SK-N-SH (cell line): ENCODE measurements around the gene PIK3CG. TPM values are rescaled to one million over a fixed set of nuclear protein-coding genes. Genes with fewer than 3 reads are reported as not detected.

Source experiments
- CTCF ChIA-PET: fragments of 300-600, 350-600 bp; formaldehyde crosslinking; extraction: SDS; loops from one replicate; lab custom pipeline; 2021; lab: Yijun Ruan, JAX
- POLR2A ChIA-PET: fragments of 350-600 bp; sonication (Branson Sonifier 250); formaldehyde crosslinking; extraction: SDS; loops from one replicate; lab custom pipeline; 2020; ENCODE audit warnings: antibody characterized with exemption, inconsistent platforms; lab: Yijun Ruan, JAX
- DNase-seq: peaks from one replicate; pipeline ENCODE4 v3.0.0; 2012
- H2AFZ ChIP-seq: fragments of 200-600 bp; sonication (generic); 2 replicates; pipeline ENCODE4 v1.8.1; 2016; ENCODE audit warnings: antibody characterized with exemption, mild to moderate bottlenecking, low read depth
- H3F3A ChIP-seq: fragments of 200-600 bp; sonication (generic); replicated peaks from 2 replicates; pipeline ENCODE3; 2016; ENCODE audit warnings: antibody characterized with exemption, mild to moderate bottlenecking; ENCODE audit not compliant: insufficient read depth
- H3K27ac ChIP-seq, 2 experiments: fragments of 200-500 bp in 1 of 2; fragments of 200-600 bp in 1 of 2; sonication (Bioruptor generic) in 1 of 2; sonication (generic), shearing (Covaris generic) in 1 of 2; 2 replicates each; pipeline versions ENCODE4 v1.5.1 to v1.6.1; 2014 to 2016; ENCODE audit warnings: low read depth in 2 of 2, inconsistent platforms in 1 of 2, low read length in 1 of 2, mild to moderate bottlenecking in 1 of 2, mixed read lengths in 1 of 2
- H3K27me3 ChIP-seq: fragments of 200-600 bp; sonication (generic), shearing (Covaris generic); 2 replicates; pipeline ENCODE4 v1.6.1; 2016; ENCODE audit warnings: mixed run types; ENCODE audit not compliant: insufficient read depth
- H3K36me3 ChIP-seq, 2 experiments: fragments of 200-500 bp in 1 of 2; fragments of 200-600 bp in 1 of 2; sonication (Bioruptor generic) in 1 of 2; sonication (generic) in 1 of 2; replicated peaks in 1 of 2; 2 replicates each; pipeline versions ENCODE3 to v1.5.1; 2014 to 2016; ENCODE audit warnings: low read length in 1 of 2, mild to moderate bottlenecking in 1 of 2; ENCODE audit not compliant: insufficient read depth in 2 of 2, control insufficient read depth in 1 of 2
- H3K4me1 ChIP-seq, 2 experiments: fragments of 200-500 bp in 1 of 2; fragments of 200-600 bp in 1 of 2; sonication (Bioruptor generic) in 1 of 2; sonication (generic), shearing (Covaris generic) in 1 of 2; 2 replicates each; pipeline versions ENCODE4 v1.5.1 to v1.6.1; 2014 to 2016; ENCODE audit warnings: low read depth in 1 of 2, low read length in 1 of 2, mixed run types in 1 of 2; ENCODE audit not compliant: insufficient read depth in 2 of 2, control insufficient read depth in 1 of 2
- H3K4me2 ChIP-seq: fragments of 200-600 bp; sonication (generic), shearing (Covaris generic); 2 replicates; pipeline ENCODE4 v1.6.1; 2017; ENCODE audit warnings: mixed run types
- H3K4me3 ChIP-seq, 2 experiments: fragments of 200-500 bp in 1 of 2; fragments of 200-600 bp in 1 of 2; sonication (Bioruptor generic) in 1 of 2; sonication (generic), shearing (Covaris generic) in 1 of 2; 2 replicates each; pipeline versions ENCODE4 v1.5.1 to v1.8.1; 2014 to 2016; ENCODE audit warnings: low read depth in 2 of 2, inconsistent platforms in 1 of 2, low read length in 1 of 2, mild to moderate bottlenecking in 1 of 2, mixed read lengths in 1 of 2, moderate library complexity in 1 of 2
- H3K79me2 ChIP-seq: fragments of 200-600 bp; sonication (generic); 2 replicates; pipeline ENCODE4 v1.8.1; 2017; ENCODE audit warnings: mild to moderate bottlenecking; ENCODE audit not compliant: insufficient read depth
- H3K9ac ChIP-seq: fragments of 200-600 bp; sonication (generic); 2 replicates; pipeline ENCODE4 v1.6.1; 2017; ENCODE audit warnings: mixed run types
- H3K9me2 ChIP-seq: fragments of 200-600 bp; sonication (generic); 2 replicates; pipeline ENCODE4 v1.6.1; 2017; ENCODE audit warnings: mixed run types
- H3K9me3 ChIP-seq: fragments of 200-600 bp; sonication (generic); 2 replicates; pipeline ENCODE4 v1.6.1; 2017; ENCODE audit warnings: mixed run types, mild to moderate bottlenecking, moderate library complexity
- H4K20me1 ChIP-seq: fragments of 200-600 bp; sonication (generic); 2 replicates; pipeline ENCODE4 v1.6.1; 2017; ENCODE audit warnings: mild to moderate bottlenecking, mixed run types; ENCODE audit not compliant: insufficient read depth
- CHD2 ChIP-seq: fragments of 150-350 bp; IDR thresholded peaks from 2 replicates; pipeline ENCODE4 v1.6.1; 2018; ENCODE audit warnings: low read length; ENCODE audit not compliant: partially characterized antibody
- CTCF ChIP-seq: fragments of 200-600 bp; sonication (generic); IDR thresholded peaks from 2 replicates; pipeline ENCODE4 v1.6.1; 2017; ENCODE audit warnings: antibody characterized with exemption, mild to moderate bottlenecking, moderate library complexity
- ELF1 ChIP-seq: IDR thresholded peaks from 2 replicates; pipeline ENCODE4 v1.4.0; 2012
- FOSL2 ChIP-seq: IDR thresholded peaks from 2 replicates; pipeline ENCODE4 v1.4.0; 2012; ENCODE audit warnings: low read depth, mild to moderate bottlenecking, moderate library complexity, borderline replicate concordance
- FOXJ3 ChIP-seq: sonication (generic); formaldehyde crosslinking; IDR thresholded peaks from 2 replicates; pipeline ENCODE4 v1.5.1; 2020; ENCODE audit warnings: mild to moderate bottlenecking, missing genetic modification reagents
- FOXM1 ChIP-seq: IDR thresholded peaks from 2 replicates; pipeline ENCODE4 v1.4.0; 2012; ENCODE audit warnings: low read depth, mild to moderate bottlenecking
- GABPA ChIP-seq: IDR thresholded peaks from 2 replicates; pipeline ENCODE4 v1.4.0; 2012; ENCODE audit warnings: low read depth, mild to moderate bottlenecking
- IRF3 ChIP-seq: fragments of 150-350 bp; IDR thresholded peaks from 2 replicates; pipeline ENCODE4 v1.6.1; 2016; ENCODE audit warnings: mild to moderate bottlenecking, low read depth, low read length
- JUND ChIP-seq: IDR thresholded peaks from 2 replicates; pipeline ENCODE4 v1.4.0; 2012
- MXI1 ChIP-seq: IDR thresholded peaks from 2 replicates; pipeline ENCODE4 v1.6.1; 2012; ENCODE audit warnings: mild to moderate bottlenecking, low read depth, low read length, improper control_type of control experiment
- NRF1 ChIP-seq: IDR thresholded peaks from 2 replicates; pipeline ENCODE4 v1.6.1; 2012; ENCODE audit warnings: low read depth, mild to moderate bottlenecking, low read length
- RCOR1 ChIP-seq: fragments of 150-350 bp; IDR thresholded peaks from 2 replicates; pipeline ENCODE4 v1.6.1; 2017; ENCODE audit warnings: antibody characterized with exemption, low read length
- REST ChIP-seq: IDR thresholded peaks from 2 replicates; pipeline ENCODE4 v1.6.1; 2012; ENCODE audit warnings: mild to moderate bottlenecking, low read depth, low read length, moderate library complexity
- RFX5 ChIP-seq: IDR thresholded peaks from 2 replicates; pipeline ENCODE4 v1.6.1; 2012; ENCODE audit warnings: mild to moderate bottlenecking, improper control_type of control experiment, low read length
- RXRA ChIP-seq: IDR thresholded peaks from 2 replicates; pipeline ENCODE4 v1.4.0; 2012; ENCODE audit warnings: low read depth, mild to moderate bottlenecking, borderline replicate concordance
- TAF1 ChIP-seq: IDR thresholded peaks from 2 replicates; pipeline ENCODE4 v1.6.1; 2012; ENCODE audit warnings: low read depth, mild to moderate bottlenecking, low read length, moderate library complexity, borderline replicate concordance
- ZBTB33 ChIP-seq: IDR thresholded peaks from 2 replicates; pipeline ENCODE4 v1.4.0; 2012; ENCODE audit warnings: low read depth, borderline replicate concordance
- WGBS: methylation state at CpG from one replicate; pipeline ENCODE4 v1.1.6; 2017; ENCODE audit warnings: low lambda C conversion rate; 5-methylcytosine and 5-hydroxymethylcytosine counted together
- polyA plus RNA-seq, 3 experiments: library from polyadenylated mRNA; depleted of rRNA; stranded (reverse); fragments of >200 nt; gene quantifications; 2 replicates each; pipeline ENCODE4 v1.2.3, GENCODE V29; 2012

PIK3CG gene
- polyA plus RNA-seq, 1 of the 3 experiments (the other 2 are of a cell fraction): not detected

- no peak for TF ChIP-seq REST
- no peak for TF ChIP-seq NRF1
- TF ChIP-seq JUND: no peak
- no peak for TF ChIP-seq FOXM1
- TF ChIP-seq IRF3: no peak
- TF ChIP-seq TAF1: no peak
Observed at GRCh38 chr7:106817098-106817497, 48.0 kb upstream of the PIK3CG start (continued).

- Histone ChIP-seq H3K4me1 (no peaks in the 10 kb centered on the region), H4K20me1 (no peaks in the 10 kb centered on the region), H3K9me2 (no peaks in the 10 kb centered on the region), H3K27me3 (no peaks in the 10 kb centered on the region), H3K4me3 (no peak overlapping the region), H3K9ac (no peak overlapping the region), H3K27ac (no peak overlapping the region), H3K36me3 (no peaks in the 10 kb centered on the region), H3K9me3 (no peaks in the 10 kb centered on the region), H2AFZ (no peak overlapping the region), H3K4me2 (no peak overlapping the region), H3F3A (no peaks in the 10 kb centered on the region), H3K79me2 (no peaks in the 10 kb centered on the region)
- POLR2A ChIA-PET: no interaction called here
- no peak for DNase-seq
- TF ChIP-seq MXI1: no peak
- 14% methylated on average over 1 of the region's 1 CpG for WGBS
- CTCF ChIA-PET: interaction anchor here (5.9 kb wide), 1 partner anchor 26 kb away, joined by 17 read pairs; no protein-coding TSS in a partner anchor
Observed at GRCh38 chr7:106818736-106819135, 46.3 kb upstream of the PIK3CG start.

GRCh38 chr7:106819546-106819945 lies 45.5 kb upstream of the PIK3CG start:
- Histone ChIP-seq H3K36me3 (no peaks in the 10 kb centered on the region), H4K20me1 (no peaks in the 10 kb centered on the region), H3K4me1 (peaks cover 0 to 2% of the 10 kb centered on the region in 2 experiments; a peak in 1 of 4 replicates), H2AFZ (no peak overlapping the region), H3K4me3 (no peak overlapping the region), H3K27ac (no peak overlapping the region), H3F3A (no peaks in the 10 kb centered on the region), H3K9me2 (no peaks in the 10 kb centered on the region), H3K27me3 (no peaks in the 10 kb centered on the region), H3K9ac (no peak overlapping the region), H3K79me2 (no peaks in the 10 kb centered on the region), H3K9me3 (no peaks in the 10 kb centered on the region), H3K4me2 (no peak overlapping the region)
- ChIA-PET CTCF (interaction anchor here (1.4 to 5.9 kb wide), 2 partner anchors 26 to 128 kb away, joined by 3 to 17 read pairs; no protein-coding TSS in a partner anchor), POLR2A (no interaction called here)
- no peak for DNase-seq
- TF ChIP-seq RFX5 (no peak), CTCF (no peak), IRF3 (no peak), GABPA (no peak), CHD2 (no peak), FOXJ3 (no peak), ZBTB33 (no peak), RCOR1 (no peak), RXRA (no peak), JUND (no peak), FOSL2 (no peak), ELF1 (no peak)
